HepG2 (cell line): ENCODE measurements around the gene CXCL8. TPM values are rescaled to one million over a fixed set of nuclear protein-coding genes. Genes with fewer than 3 reads are reported as not detected.

Experiments used
- ATAC-seq: fragments of 200-7000 bp; cut with Tn5 transposase; 3 replicates; pipeline ENCODE4 v1.9.1; 2020; ENCODE audit warnings: mild to moderate bottlenecking, moderate library complexity
- BruUV-seq: library from RNA; stranded (reverse); fragments of 400-500 nt; replicated peaks from 2 replicates; lab custom pipeline; 2021; lab: Mats Ljungman, UMichigan
- CTCF ChIA-PET: fragments of 300-600 bp; formaldehyde crosslinking; extraction: SDS; loops from one replicate; lab custom pipeline; 2021; ENCODE audit warnings: low total read pairs, inconsistent platforms, low intra/inter-chr PET ratio; lab: Yijun Ruan, JAX
- POLR2A ChIA-PET: fragments of 350-600 bp; sonication (Branson Sonifier 250); formaldehyde crosslinking; loops from one replicate; lab custom pipeline; 2020; ENCODE audit warnings: antibody characterized with exemption, inconsistent platforms; lab: Yijun Ruan, JAX
- DNase-seq: peaks from one replicate; pipeline ENCODE4 v3.0.0-alpha.2; 2015; ENCODE audit warnings: low spot score
- FAIRE-seq: peaks from 3 replicates; lab custom pipeline; 2011; peaks lifted over from hg19 to GRCh38; lab: Jason Lieb, UNC
- H2AFZ ChIP-seq: one replicate; pipeline ENCODE4 v1.6.1; 2011; ENCODE audit warnings: low read length, inconsistent platforms
- H3K27ac ChIP-seq: fragments of 300-600 bp; 3 replicates; pipeline ENCODE4 v1.8.0; 2011; ENCODE audit warnings: mixed run types, mild to moderate bottlenecking, mixed read lengths, low read length, inconsistent platforms; ENCODE audit not compliant: insufficient read depth; ENCODE audit errors: extremely low read length
- H3K27me3 ChIP-seq, 2 experiments: fragments of 200-600 bp in 1 of 2; 2 replicates in 1 of 2; 3 replicates in 1 of 2; pipeline versions ENCODE4 v1.6.0 to v1.8.0; 2011; ENCODE audit warnings: low read length in 2 of 2, mild to moderate bottlenecking in 2 of 2, moderate library complexity in 2 of 2, inconsistent platforms in 1 of 2; ENCODE audit not compliant: insufficient read depth in 2 of 2, control insufficient read depth in 1 of 2
- H3K36me3 ChIP-seq, 2 experiments: fragments of 200-600 bp in 1 of 2; replicated peaks in 1 of 2; 2 replicates in 1 of 2; 3 replicates in 1 of 2; pipeline versions ENCODE4 v1.5.1 to v1.8.0; 2011; ENCODE audit warnings: low read length in 2 of 2, inconsistent platforms in 1 of 2; ENCODE audit not compliant: insufficient read depth in 2 of 2, control insufficient read depth in 1 of 2
- H3K4me1 ChIP-seq: 2 replicates; pipeline ENCODE4 v1.5.1; 2012; ENCODE audit warnings: low read length, inconsistent platforms; ENCODE audit not compliant: insufficient read depth
- H3K4me2 ChIP-seq: 2 replicates; pipeline ENCODE4 v1.6.0; 2011; ENCODE audit warnings: low read depth, low read length, inconsistent platforms
- H3K4me3 ChIP-seq, 3 experiments: fragments of 200-600 bp in 1 of 3; sonication (generic), shearing (Covaris generic) in 1 of 3; replicated peaks in 1 of 3; 2 replicates each; pipeline ENCODE4 v1.5.1; 2011 to 2016; ENCODE audit warnings: low read length in 3 of 3, inconsistent platforms in 2 of 3, low read depth in 2 of 3, mild to moderate bottlenecking in 2 of 3, control low read depth in 1 of 3, mixed read lengths in 1 of 3; ENCODE audit not compliant: insufficient read depth in 1 of 3
- H3K79me2 ChIP-seq: one replicate; pipeline ENCODE4 v1.6.1; 2011; ENCODE audit warnings: low read length, inconsistent platforms; ENCODE audit not compliant: insufficient read depth
- H3K9ac ChIP-seq: 2 replicates; pipeline ENCODE4 v1.6.0; 2011; ENCODE audit warnings: mild to moderate bottlenecking, low read depth, low read length, inconsistent platforms; ENCODE audit not compliant: insufficient read depth
- H3K9me3 ChIP-seq: 2 replicates; pipeline ENCODE4 v1.5.1; 2012; ENCODE audit warnings: mild to moderate bottlenecking, low read length
- H4K20me1 ChIP-seq: 2 replicates; pipeline ENCODE4 v1.6.0; 2011; ENCODE audit warnings: inconsistent platforms, mild to moderate bottlenecking, low read length, moderate library complexity; ENCODE audit not compliant: insufficient read depth
- ETS1 ChIP-seq: sonication (generic); formaldehyde crosslinking; IDR thresholded peaks from 2 replicates; pipeline ENCODE4 v1.4.0; 2020; ENCODE audit warnings: missing genetic modification reagents
- GLI4 ChIP-seq: sonication (generic); formaldehyde crosslinking; IDR thresholded peaks from 2 replicates; pipeline ENCODE4 v1.5.1; 2020; ENCODE audit warnings: missing genetic modification reagents, mild to moderate bottlenecking, moderate library complexity, borderline replicate concordance
- IKZF5 ChIP-seq: IDR thresholded peaks from 2 replicates; pipeline ENCODE4 v1.6.1; 2018; ENCODE audit warnings: missing genetic modification reagents, mild to moderate bottlenecking, missing compliant biosample characterization
- KDM3A ChIP-seq: IDR thresholded peaks from 2 replicates; pipeline ENCODE4 v1.6.1; 2018; ENCODE audit warnings: low read depth, missing compliant biosample characterization
- MED13 ChIP-seq: sonication (generic); formaldehyde crosslinking; IDR thresholded peaks from 2 replicates; pipeline ENCODE4 v1.5.0; 2020; ENCODE audit warnings: missing genetic modification reagents
- MZF1 ChIP-seq: sonication (generic); formaldehyde crosslinking; IDR thresholded peaks from 2 replicates; pipeline ENCODE4 v1.8.1; 2023; ENCODE audit warnings: mild to moderate bottlenecking, missing genetic modification reagents, borderline replicate concordance
- NBN ChIP-seq: fragments of 450-650 bp; conservative IDR thresholded peaks from 2 replicates; pipeline ENCODE4 v1.6.1; 2017
- PITX1 ChIP-seq: sonication (generic); formaldehyde crosslinking; IDR thresholded peaks from 2 replicates; pipeline ENCODE4 v1.5.1; 2020; ENCODE audit warnings: mild to moderate bottlenecking, missing genetic modification reagents
- RAD21 ChIP-seq: fragments of 450-650 bp; formaldehyde crosslinking; IDR thresholded peaks from 2 replicates; pipeline ENCODE4 v1.5.0; 2020; ENCODE audit warnings: mild to moderate bottlenecking
- RARA ChIP-seq: IDR thresholded peaks from 2 replicates; pipeline ENCODE4 v1.6.1; 2016; ENCODE audit warnings: missing genetic modification reagents, missing compliant biosample characterization
- RBFOX2 ChIP-seq: fragments of 200-400 bp; formaldehyde crosslinking; IDR thresholded peaks from 2 replicates; pipeline ENCODE4 v1.6.1; 2017; ENCODE audit warnings: low read depth, mild to moderate bottlenecking, low read length
- TBP ChIP-seq: sonication (generic); formaldehyde crosslinking; IDR thresholded peaks from 2 replicates; pipeline ENCODE4 v1.5.0; 2020; ENCODE audit warnings: missing genetic modification reagents
- ZFYVE20 ChIP-seq: sonication (generic); formaldehyde crosslinking; IDR thresholded peaks from 2 replicates; pipeline ENCODE4 v1.8.0; 2023; ENCODE audit warnings: low read depth, mild to moderate bottlenecking, moderate library complexity, missing genetic modification reagents, borderline replicate concordance
- ZNF280D ChIP-seq: sonication (generic); formaldehyde crosslinking; IDR thresholded peaks from 2 replicates; pipeline ENCODE4 v1.5.1; 2020; ENCODE audit warnings: mild to moderate bottlenecking, missing genetic modification reagents
- ZNF441 ChIP-seq: sonication (generic); formaldehyde crosslinking; IDR thresholded peaks from 2 replicates; pipeline ENCODE4 v1.7.0; 2021; ENCODE audit warnings: missing genetic modification reagents, borderline replicate concordance
- ZSCAN12 ChIP-seq: sonication (generic); formaldehyde crosslinking; IDR thresholded peaks from 2 replicates; pipeline ENCODE4 v1.9.0; 2021; ENCODE audit warnings: mild to moderate bottlenecking, missing genetic modification reagents
- WGBS: methylation state at CpG from one replicate; pipeline ENCODE4 v1.1.6; 2017; ENCODE audit warnings: low lambda C conversion rate; 5-methylcytosine and 5-hydroxymethylcytosine counted together
- in situ Hi-C: cut with HindIII; loops from 2 replicates; pipeline ENCODE4 v1.10.0; 2017; ENCODE audit warnings: low pct_unique_long_range_greater_than_20kb; ENCODE audit not compliant: extremely low pct_ligation_motif_present
- intact Hi-C: fragments of 100-400 bp; cut with micrococcal nuclease; formaldehyde crosslinking; loops from one replicate; pipeline ENCODE4 v1.10.0; 2022; ENCODE audit not compliant: unreplicated experiment
- polyA plus RNA-seq, 8 experiments: library from polyadenylated mRNA; depleted of rRNA in 3 of 8; stranded (reverse) in 7 of 8; unstranded in 1 of 8; fragments of >200 nt; fragmentation: Illumina TruSeq in 4 of 8; extraction: Trizol in 4 of 8; gene quantifications; 2 replicates each; pipeline versions ENCODE4 v1.2.1 to v1.2.3, GENCODE V29; 2011 to 2016; ENCODE audit warnings: low read depth in 4 of 8, missing spikeins in 1 of 8, mixed read lengths in 1 of 8; ENCODE audit not compliant: insufficient read depth in 1 of 8
- total RNA-seq, 5 experiments: library from RNA; depleted of rRNA; stranded (reverse); fragments of >200 nt; fragmentation: Illumina TruSeq; extraction: Trizol; gene quantifications; 2 replicates each; pipeline ENCODE4 v1.2.3, GENCODE V29; 2016; ENCODE audit warnings: low read depth in 1 of 5

The CXCL8 gene
- total and polyA plus RNA-seq, 2 of the 13 experiments (the other 11 are each of a cell fraction or from before 2014, with no cell fraction given): 1.8 to 7.8 TPM

GRCh38 chr4:73732759-73733431 is 7.5 kb upstream of the CXCL8 start (continued):
- no peak for TF ChIP-seq NBN
- no peak for TF ChIP-seq MED13 (CRISPR knock-in tag)

GRCh38 chr4:73734530-73735001 is 5.8 kb upstream of the CXCL8 start:
- H3K79me2 ChIP-seq: no peaks in the 10 kb centered on the region
- H3K27ac ChIP-seq: no peak overlapping the region
- in situ Hi-C loops (no loop called here), intact Hi-C loops (no loop called here)
- H3K27me3 ChIP-seq: no peaks in the 10 kb centered on the region; a peak in 1 of 5 replicates
- no peak overlapping the region for H3K4me2 ChIP-seq
- POLR2A ChIA-PET: no interaction called here
- no peaks in the 10 kb centered on the region for H3K4me1 ChIP-seq
- H2AFZ ChIP-seq: no peak overlapping the region
- DNase-seq: no peak
- no TSS peak for BruUV-seq
- WGBS: 2% methylated on average over 2 of the region's 2 CpGs
- H3K4me3 ChIP-seq: no peak overlapping the region
- no peak for FAIRE-seq
- H3K36me3 ChIP-seq: no peaks in the 10 kb centered on the region
- ATAC-seq: no peak
- no peaks in the 10 kb centered on the region for H4K20me1 ChIP-seq
- no peak overlapping the region for H3K9ac ChIP-seq
- no peaks in the 10 kb centered on the region for H3K9me3 ChIP-seq
- CTCF ChIA-PET: no interaction called here
- TF ChIP-seq IKZF5: no peak
- TF ChIP-seq PITX1 (CRISPR knock-in tag): no peak
- no peak for TF ChIP-seq ZNF280D (CRISPR knock-in tag)
- no peak for TF ChIP-seq ZNF441 (CRISPR knock-in tag)
- TF ChIP-seq GLI4: no peak
- TF ChIP-seq KDM3A: no peak
- no peak for TF ChIP-seq RBFOX2
- no peak for TF ChIP-seq ZFYVE20
- TF ChIP-seq RARA (CRISPR knock-in tag): no peak
- no peak for TF ChIP-seq MZF1 (CRISPR knock-in tag)
- TF ChIP-seq TBP (CRISPR knock-in tag): no peak
- TF ChIP-seq ZSCAN12 (CRISPR knock-in tag): no peak
- TF ChIP-seq ETS1: no peak
- TF ChIP-seq RAD21 (CRISPR knock-in tag): no peak
